GM23338 (cell line): ENCODE measurements around the gene GPATCH11. TPM values are rescaled to one million over a fixed set of nuclear protein-coding genes. Genes with fewer than 3 reads are reported as not detected.
A peak's percentile ranks its signal among the peaks of the same experiment; 100 is the strongest.

ENCODE experiments used
- ATAC-seq: fragments of 200-7000 bp; cut with Tn5 transposase; 3 replicates; pipeline ENCODE4 v1.9.1; 2020
- DNase-seq: peaks from one replicate; pipeline ENCODE4 v3.0.0-alpha.2; 2015; ENCODE audit warnings: low spot score
- H2AFZ ChIP-seq: fragments of 200-600 bp; sonication (generic); 2 replicates; pipeline ENCODE4 v1.8.0; 2016; ENCODE audit warnings: antibody characterized with exemption, mild to moderate bottlenecking, moderate library complexity
- H3F3A ChIP-seq: fragments of 200-600 bp; sonication (generic); replicated peaks from 2 replicates; pipeline ENCODE4 v1.8.0; 2017; ENCODE audit warnings: antibody characterized with exemption, mixed run types, low read depth
- H3K27ac ChIP-seq: fragments of 200-600 bp; sonication (generic); 2 replicates; pipeline ENCODE4 v1.6.1; 2016; ENCODE audit warnings: low read depth
- H3K27me3 ChIP-seq: fragments of 200-600 bp; sonication (generic); 2 replicates; pipeline ENCODE4 v1.8.0; 2016; ENCODE audit warnings: mild to moderate bottlenecking, mixed run types, moderate library complexity; ENCODE audit not compliant: insufficient read depth
- H3K36me3 ChIP-seq: fragments of 200-600 bp; sonication (generic); 2 replicates; pipeline ENCODE4 v1.8.0; 2016; ENCODE audit warnings: mild to moderate bottlenecking; ENCODE audit not compliant: insufficient read depth
- H3K4me1 ChIP-seq: fragments of 200-600 bp; sonication (generic); 2 replicates; pipeline ENCODE4 v1.8.0; 2016; ENCODE audit warnings: mild to moderate bottlenecking, moderate library complexity; ENCODE audit not compliant: insufficient read depth
- H3K4me2 ChIP-seq: fragments of 200-600 bp; sonication (generic); 2 replicates; pipeline ENCODE4 v1.7.1; 2017; ENCODE audit warnings: mixed run types
- H3K4me3 ChIP-seq: fragments of 200-600 bp; sonication (generic); 2 replicates; pipeline ENCODE4 v1.6.1; 2016; ENCODE audit warnings: mixed run types
- H3K79me2 ChIP-seq: fragments of 200-600 bp; sonication (generic); replicated peaks from 2 replicates; pipeline ENCODE4 v1.8.0; 2017; ENCODE audit warnings: mild to moderate bottlenecking; ENCODE audit not compliant: insufficient read depth
- H3K9me2 ChIP-seq: fragments of 200-600 bp; sonication (generic); 2 replicates; pipeline ENCODE4 v1.8.0; 2017; ENCODE audit not compliant: insufficient read depth
- H4K20me1 ChIP-seq: fragments of 200-600 bp; sonication (generic); replicated peaks from 2 replicates; pipeline ENCODE4 v1.8.0; 2017; ENCODE audit warnings: mild to moderate bottlenecking; ENCODE audit not compliant: insufficient read depth
- H3K27ac Mint-ChIP-seq: 2 replicates; pipeline ENCODE4 v1.8.0; 2020; ENCODE audit warnings: inconsistent platforms, mild to moderate bottlenecking, moderate library complexity, mixed read lengths
- H3K27me3 Mint-ChIP-seq: 3 replicates; pipeline ENCODE4 v1.8.0; 2022; ENCODE audit warnings: low read depth, mild to moderate bottlenecking, moderate library complexity, mixed read lengths, inconsistent platforms; ENCODE audit not compliant: insufficient read depth, poor library complexity
- H3K36me3 Mint-ChIP-seq: 3 replicates; pipeline ENCODE4 v1.8.0; 2021; ENCODE audit warnings: low read depth, mild to moderate bottlenecking, inconsistent platforms, moderate library complexity, mixed read lengths
- H3K4me1 Mint-ChIP-seq: 3 replicates; pipeline ENCODE4 v1.8.0; 2020; ENCODE audit warnings: mild to moderate bottlenecking, inconsistent platforms, mixed read lengths
- H3K4me3 Mint-ChIP-seq: 3 replicates; pipeline ENCODE4 v1.8.0; 2021; ENCODE audit warnings: moderate library complexity, mild to moderate bottlenecking, inconsistent platforms, mixed read lengths
- H3K9me3 Mint-ChIP-seq: 3 replicates; pipeline ENCODE4 v1.8.0; 2020; ENCODE audit warnings: moderate library complexity, mild to moderate bottlenecking, inconsistent platforms, mixed read lengths
- CREB1 ChIP-seq: fragments of 250-450 bp; sonication (Bioruptor Pico); IDR thresholded peaks from 2 replicates; pipeline ENCODE4 v1.5.0; 2020; ENCODE audit warnings: low read depth, mild to moderate bottlenecking, moderate library complexity
- ETS1 ChIP-seq: IDR thresholded peaks from 2 replicates; pipeline ENCODE4 v1.6.1; 2016; ENCODE audit warnings: antibody characterized with exemption
- EZH2 ChIP-seq: fragments of 200-600 bp; sonication (generic); IDR thresholded peaks from one replicate; pipeline ENCODE4 v1.8.0; 2017; ENCODE audit warnings: antibody characterized with exemption, mild to moderate bottlenecking, low read depth; ENCODE audit not compliant: unreplicated experiment
- JUNB ChIP-seq: IDR thresholded peaks from one replicate; pipeline ENCODE4 v1.6.1; 2016; ENCODE audit warnings: antibody characterized with exemption; ENCODE audit not compliant: unreplicated experiment
- NANOG ChIP-seq: IDR thresholded peaks from 2 replicates; pipeline ENCODE4 v1.6.1; 2016; ENCODE audit warnings: antibody characterized with exemption, borderline replicate concordance
- POLR2AphosphoS5 ChIP-seq: IDR thresholded peaks from 2 replicates; pipeline ENCODE4 v1.6.1; 2016; ENCODE audit warnings: antibody characterized with exemption, low read depth
- REST ChIP-seq: IDR thresholded peaks from one replicate; pipeline ENCODE4 v1.6.1; 2018; ENCODE audit warnings: antibody characterized with exemption; ENCODE audit not compliant: unreplicated experiment
- STAT1 ChIP-seq: IDR thresholded peaks from one replicate; pipeline ENCODE4 v1.6.1; 2016; ENCODE audit warnings: antibody characterized with exemption; ENCODE audit not compliant: unreplicated experiment
- ZNF114 ChIP-seq: fragments of 250-450 bp; sonication (Bioruptor Pico); IDR thresholded peaks from 2 replicates; pipeline ENCODE4 v1.5.0; 2020; ENCODE audit warnings: mild to moderate bottlenecking, moderate library complexity
- ZNF331 ChIP-seq: fragments of 250-450 bp; sonication (Bioruptor Pico); IDR thresholded peaks from 2 replicates; pipeline ENCODE4 v1.5.0; 2020; ENCODE audit warnings: low read depth, mild to moderate bottlenecking, moderate library complexity
- polyA plus RNA-seq: library from polyadenylated mRNA; unstranded; fragments of >200 nt; fragmentation: Nextera tagmentation; extraction: Ambion mirVana; gene quantifications from 2 replicates; pipeline ENCODE4 v1.2.1, GENCODE V29; 2016
- total RNA-seq: library from RNA; depleted of rRNA; stranded (reverse); fragments of >200 nt; shearing (Covaris generic); gene quantifications from 2 replicates; pipeline ENCODE4 v1.2.3, GENCODE V29; 2014

GPATCH11 gene
- total and polyA plus RNA-seq, 2 experiments from 2014 or later = 3.5 to 8.0 TPM

- Histone ChIP-seq H2AFZ (no peak overlapping the region), H3K79me2 (no peaks in the 10 kb centered on the region), H3K27me3 (no peaks in the 10 kb centered on the region), H3K9me2 (no peaks in the 10 kb centered on the region), H4K20me1 (no peaks in the 10 kb centered on the region), H3F3A (no peaks in the 10 kb centered on the region), H3K4me1 (no peaks in the 10 kb centered on the region), H3K4me3 (no peak overlapping the region), H3K36me3 (no peaks in the 10 kb centered on the region), H3K27ac (no peak overlapping the region), H3K4me2 (no peak overlapping the region)
- Mint-ChIP-seq H3K27me3 (no peaks in the 10 kb centered on the region), H3K4me1 (no peaks in the 10 kb centered on the region), H3K27ac (no peak overlapping the region), H3K4me3 (no peak overlapping the region), H3K36me3 (no peaks in the 10 kb centered on the region), H3K9me3 (no peaks in the 10 kb centered on the region)
- DNase-seq = no peak
- no peak for TF ChIP-seq CREB1
- no peak for TF ChIP-seq ETS1
- no peak for TF ChIP-seq ZNF114
- TF ChIP-seq POLR2AphosphoS5 = no peak
- TF ChIP-seq ZNF331 (CRISPR knock-in tag) = no peak
- no peak for TF ChIP-seq NANOG
- ATAC-seq = no peak
These were observed 14.2 kb downstream of the GPATCH11 start for GRCh38 chr2:37098416-37099118.

- Histone ChIP-seq H3K9me2 (no peaks in the 10 kb centered on the region), H3K27me3 (no peaks in the 10 kb centered on the region), H3K27ac (no peak overlapping the region), H3K4me2 (no peak overlapping the region), H3F3A (no peaks in the 10 kb centered on the region), H3K4me3 (no peak overlapping the region), H4K20me1 (no peaks in the 10 kb centered on the region), H3K79me2 (no peaks in the 10 kb centered on the region), H3K4me1 (peaks cover 5% of the 10 kb centered on the region; the same call in 1 of the 2 replicates), H3K36me3 (no peaks in the 10 kb centered on the region), H2AFZ (no peak overlapping the region)
- Mint-ChIP-seq H3K4me3 (no peak overlapping the region), H3K36me3 (no peaks in the 10 kb centered on the region), H3K27me3 (peaks cover 1% of the 10 kb centered on the region), H3K4me1 (peaks cover 6% of the 10 kb centered on the region; the same call in 2 of the 3 replicates), H3K27ac (no peak overlapping the region; the same call in 1 of the 2 replicates), H3K9me3 (no peaks in the 10 kb centered on the region)
- DNase-seq (peak; percentile 12), ATAC-seq (peak; percentile 41; the same call in 2 of the 3 replicates)
- TF ChIP-seq REST (no peak), EZH2 (no peak), JUNB (no peak), NANOG (no peak), ZNF114 (no peak), ZNF331 (CRISPR knock-in tag) (no peak), STAT1 (no peak)
These were observed 15.7 kb downstream of the GPATCH11 start for GRCh38 chr2:37100054-37100453.
